ENCODE results near the gene TMCC3. TPM values are rescaled to one million over a fixed set of nuclear protein-coding genes. Genes with fewer than 3 reads are reported as not detected.
A peak's percentile ranks its signal among the peaks of the same experiment; 100 is the strongest.

TMCC3 gene
- total RNA-seq, 2 donors from 2014 or later = 2.5 to 4.2 TPM

DNA sequence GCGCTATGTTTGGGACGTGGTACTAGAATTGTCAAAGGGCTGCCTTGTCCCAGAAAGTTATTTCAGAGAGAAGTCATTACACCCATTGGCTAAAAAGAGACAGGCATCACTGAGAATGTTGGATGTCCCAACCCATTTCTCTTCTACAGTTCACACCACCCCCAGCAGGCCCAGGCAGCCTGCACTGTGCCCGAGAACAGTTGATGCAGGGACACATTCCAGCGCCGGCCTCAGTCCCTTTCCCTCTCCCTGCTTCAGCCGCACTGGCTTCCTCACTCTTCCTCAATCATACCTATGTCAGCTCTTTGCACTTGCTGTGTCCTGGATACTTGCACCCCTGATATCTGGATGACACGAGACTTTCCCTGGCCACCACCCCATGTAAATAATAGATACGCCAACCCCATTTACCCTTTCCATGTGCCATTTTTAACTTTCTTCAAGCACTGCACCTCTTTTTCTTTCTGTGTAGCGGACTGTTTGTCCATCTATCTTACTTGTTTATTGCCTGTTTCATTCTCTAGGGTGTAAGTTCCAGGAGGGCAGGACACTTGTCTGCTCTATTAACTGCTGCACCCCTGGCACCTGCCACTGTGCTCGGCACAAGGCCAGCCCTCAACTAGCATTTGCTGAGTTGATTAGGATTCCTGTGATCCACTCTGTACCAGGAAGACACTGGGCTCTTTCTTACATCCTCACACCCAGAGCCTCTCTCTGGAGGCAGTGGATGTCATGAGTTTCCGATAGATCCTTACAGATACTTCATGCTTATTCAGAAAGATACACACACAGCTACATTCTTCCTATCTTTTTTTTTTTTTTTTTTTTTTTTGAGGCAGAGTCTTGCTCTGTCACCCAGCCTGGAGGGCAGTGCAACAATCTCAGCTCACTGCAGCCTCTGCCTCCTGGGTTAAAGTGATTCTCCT lies 114.1 kb downstream of the TMCC3 start:
- H3K9me3 Mint-ChIP-seq = no peaks in the 10 kb centered on the region
- H3K27me3 Mint-ChIP-seq (ENCODE audit: insufficient read depth) = no peaks in the 10 kb centered on the region
- no peak overlapping the region for H3K9ac ChIP-seq (ENCODE audit: extremely low read depth, low read length, poor library complexity, severe bottlenecking)
- H3K4me3 Mint-ChIP-seq = no peak overlapping the region
- no peaks in the 10 kb centered on the region for H3K9me3 ChIP-seq (ENCODE audit: control insufficient read depth, low read length)
- peaks cover 5% of the 10 kb centered on the region for H3K4me1 Mint-ChIP-seq
- H3K4me3 ChIP-seq (ENCODE audit: low read length) = no peak overlapping the region
- DNase-seq = no peak
- 85 to 94% methylated on average over 4 to 11 of the region's 11 CpGs for WGBS, 2 experiments (ENCODE audit: insufficient coverage in 1 of 2, insufficient read length in 1 of 2)
- peak overlapping the region; percentile 86 for H3K27ac ChIP-seq (ENCODE audit: low read depth, low read length)
- no peak overlapping the region for H3K27ac Mint-ChIP-seq
- TF ChIP-seq, protein P1, sequence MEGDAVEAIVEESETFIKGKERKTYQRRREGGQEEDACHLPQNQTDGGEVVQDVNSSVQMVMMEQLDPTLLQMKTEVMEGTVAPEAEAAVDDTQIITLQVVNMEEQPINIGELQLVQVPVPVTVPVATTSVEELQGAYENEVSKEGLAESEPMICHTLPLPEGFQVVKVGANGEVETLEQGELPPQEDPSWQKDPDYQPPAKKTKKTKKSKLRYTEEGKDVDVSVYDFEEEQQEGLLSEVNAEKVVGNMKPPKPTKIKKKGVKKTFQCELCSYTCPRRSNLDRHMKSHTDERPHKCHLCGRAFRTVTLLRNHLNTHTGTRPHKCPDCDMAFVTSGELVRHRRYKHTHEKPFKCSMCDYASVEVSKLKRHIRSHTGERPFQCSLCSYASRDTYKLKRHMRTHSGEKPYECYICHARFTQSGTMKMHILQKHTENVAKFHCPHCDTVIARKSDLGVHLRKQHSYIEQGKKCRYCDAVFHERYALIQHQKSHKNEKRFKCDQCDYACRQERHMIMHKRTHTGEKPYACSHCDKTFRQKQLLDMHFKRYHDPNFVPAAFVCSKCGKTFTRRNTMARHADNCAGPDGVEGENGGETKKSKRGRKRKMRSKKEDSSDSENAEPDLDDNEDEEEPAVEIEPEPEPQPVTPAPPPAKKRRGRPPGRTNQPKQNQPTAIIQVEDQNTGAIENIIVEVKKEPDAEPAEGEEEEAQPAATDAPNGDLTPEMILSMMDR (conservative IDR thresholded peaks at IDR 0.05) = no peak
- no peaks in the 10 kb centered on the region for H3K4me1 ChIP-seq (ENCODE audit: control insufficient read depth, insufficient read depth, low read length)
- no peaks in the 10 kb centered on the region for H3K36me3 Mint-ChIP-seq (ENCODE audit: low read depth)
- H3K27me3 ChIP-seq (ENCODE audit: control insufficient read depth, insufficient read depth, low read length, poor library complexity, severe bottlenecking) = no peaks in the 10 kb centered on the region
- no peaks in the 10 kb centered on the region for H3K36me3 ChIP-seq (ENCODE audit: control insufficient read depth, insufficient read depth, low read length)

DNA sequence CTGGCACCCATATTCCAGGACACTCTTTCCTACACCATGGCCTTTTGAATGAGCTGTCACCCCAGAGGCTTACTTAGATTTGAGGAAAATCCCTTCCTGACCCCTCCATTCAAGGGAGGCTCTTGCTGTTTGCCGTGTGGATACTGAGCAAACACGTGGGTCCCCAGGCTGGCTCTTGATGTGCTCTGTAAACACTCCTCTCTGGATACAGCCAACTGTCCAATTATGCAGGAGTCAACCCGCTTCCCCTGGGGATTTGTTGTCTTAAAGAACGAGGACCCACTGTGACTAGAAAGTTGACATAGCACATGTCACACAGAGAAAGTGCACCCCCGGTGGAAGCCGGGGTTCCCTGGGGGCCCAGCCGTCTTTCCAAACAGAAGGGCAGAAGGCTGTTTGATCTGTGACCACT lies 114.8 kb downstream of the TMCC3 start:
- Histone ChIP-seq H3K4me1 (ENCODE audit: control insufficient read depth, insufficient read depth, low read length) (no peaks in the 10 kb centered on the region), H3K4me3 (ENCODE audit: low read length) (no peak overlapping the region), H3K9ac (ENCODE audit: extremely low read depth, low read length, poor library complexity, severe bottlenecking) (no peak overlapping the region), H3K27me3 (ENCODE audit: control insufficient read depth, insufficient read depth, low read length, poor library complexity, severe bottlenecking) (no peaks in the 10 kb centered on the region), H3K27ac (ENCODE audit: low read depth, low read length) (peak overlapping the region; percentile 86), H3K36me3 (ENCODE audit: control insufficient read depth, insufficient read depth, low read length) (no peaks in the 10 kb centered on the region), H3K9me3 (ENCODE audit: control insufficient read depth, low read length) (no peaks in the 10 kb centered on the region)
- H3K27me3 Mint-ChIP-seq (ENCODE audit: insufficient read depth) = no peaks in the 10 kb centered on the region
- H3K4me1 Mint-ChIP-seq = peaks cover 5% of the 10 kb centered on the region
- no peak overlapping the region for H3K4me3 Mint-ChIP-seq
- DNase-seq = no peak
- TF ChIP-seq, protein P1 (conservative IDR thresholded peaks at IDR 0.05) = no peak
- H3K9me3 Mint-ChIP-seq = no peaks in the 10 kb centered on the region
- no peak overlapping the region for H3K27ac Mint-ChIP-seq
- no peaks in the 10 kb centered on the region for H3K36me3 Mint-ChIP-seq (ENCODE audit: low read depth)
- WGBS, 2 experiments (ENCODE audit: insufficient coverage in 1 of 2, insufficient read length in 1 of 2) = 70 to 86% methylated on average over 6 to 7 of the region's 7 CpGs

DNA sequence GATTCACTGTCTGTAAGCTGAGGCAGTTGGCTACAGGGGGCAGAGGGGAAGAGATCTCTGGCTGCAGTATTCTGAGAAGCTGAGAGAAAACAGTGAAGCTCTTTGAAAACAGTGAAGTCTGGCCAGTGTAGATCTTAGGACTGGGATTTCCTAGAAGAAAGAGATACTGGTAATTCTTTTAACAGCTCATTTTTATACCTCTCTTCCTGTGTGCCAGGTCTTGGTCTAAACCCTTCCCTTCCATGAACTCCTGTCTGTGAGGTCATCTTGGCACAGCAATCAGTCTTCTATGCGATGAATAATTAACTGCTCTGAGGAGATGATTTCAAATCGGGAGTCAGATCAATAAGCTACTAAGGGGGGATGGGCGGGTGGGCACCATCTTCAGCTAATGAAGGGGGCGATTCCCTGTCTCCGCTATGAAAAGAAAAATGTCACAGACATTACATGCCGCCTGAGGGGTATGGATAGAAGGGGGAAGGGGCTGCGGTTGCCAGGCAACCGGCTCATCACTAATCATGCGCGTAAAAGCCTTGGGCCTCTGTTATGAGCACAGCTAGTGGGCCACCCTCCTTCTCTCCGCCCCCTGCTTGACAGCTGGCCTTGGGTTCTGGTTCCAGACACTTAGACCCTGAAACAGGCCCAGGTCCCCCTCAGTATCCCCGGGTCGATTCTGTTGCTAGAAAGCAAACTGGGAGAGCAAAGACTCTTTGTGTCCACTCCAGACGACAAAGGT lies 115.4 kb downstream of the TMCC3 start:
- Histone ChIP-seq H3K9me3 (ENCODE audit: control insufficient read depth, low read length) (no peaks in the 10 kb centered on the region), H3K36me3 (ENCODE audit: control insufficient read depth, insufficient read depth, low read length) (no peaks in the 10 kb centered on the region), H3K9ac (ENCODE audit: extremely low read depth, low read length, poor library complexity, severe bottlenecking) (no peak overlapping the region), H3K27ac (ENCODE audit: low read depth, low read length) (peak overlapping the region; percentile 86), H3K4me1 (ENCODE audit: control insufficient read depth, insufficient read depth, low read length) (no peaks in the 10 kb centered on the region), H3K27me3 (ENCODE audit: control insufficient read depth, insufficient read depth, low read length, poor library complexity, severe bottlenecking) (peaks cover 4% of the 10 kb centered on the region), H3K4me3 (ENCODE audit: low read length) (no peak overlapping the region)
- Mint-ChIP-seq H3K4me1 (peaks cover 5% of the 10 kb centered on the region), H3K27me3 (ENCODE audit: insufficient read depth) (no peaks in the 10 kb centered on the region), H3K27ac (no peak overlapping the region), H3K36me3 (ENCODE audit: low read depth) (no peaks in the 10 kb centered on the region), H3K9me3 (no peaks in the 10 kb centered on the region), H3K4me3 (no peak overlapping the region)
- DNase-seq = no peak
- WGBS, 2 experiments (ENCODE audit: insufficient coverage in 1 of 2, insufficient read length in 1 of 2) = 81 to 90% methylated on average over 7 to 14 of the region's 14 CpGs
- TF ChIP-seq, protein P1 (conservative IDR thresholded peaks at IDR 0.05) = no peak

Data from endodermal cell (in vitro differentiated cells).